Endothelial cell of umbilical vein (primary cell): ENCODE data around the gene KANK4.

Source experiments
- EZH2 ChIP-seq: IDR thresholded peaks from 2 replicates; pipeline ENCODE4 v1.6.1; 2012; ENCODE audit warnings: borderline replicate concordance, low read depth, mild to moderate bottlenecking, moderate library complexity, low read length, inconsistent platforms; ENCODE audit not compliant: severe bottlenecking
- FOS ChIP-seq: IDR thresholded peaks from 2 replicates; pipeline ENCODE4 v1.6.1; 2011; ENCODE audit warnings: mild to moderate bottlenecking, low read length, moderate library complexity, borderline replicate concordance; ENCODE audit not compliant: insufficient read depth
- GATA2 ChIP-seq: IDR thresholded peaks from 2 replicates; pipeline ENCODE4 v1.7.0; 2011; ENCODE audit warnings: low read depth, mild to moderate bottlenecking, moderate library complexity, mixed read lengths, low read length; ENCODE audit not compliant: insufficient read length, insufficient read depth
- JUN ChIP-seq: IDR thresholded peaks from 2 replicates; pipeline ENCODE4 v1.6.1; 2011; ENCODE audit warnings: borderline replicate concordance, low read depth; ENCODE audit not compliant: insufficient read length, insufficient read depth
- MYC ChIP-seq: IDR thresholded peaks from one replicate; pipeline ENCODE4 v1.6.1; 2011; ENCODE audit warnings: mild to moderate bottlenecking, low read depth, low read length
- POLR2A ChIP-seq: IDR thresholded peaks from 2 replicates; pipeline ENCODE4 v1.6.1; 2012; ENCODE audit warnings: low read depth, mild to moderate bottlenecking, control low read depth, low read length
- POLR2AphosphoS5 ChIP-seq: IDR thresholded peaks from 2 replicates; pipeline ENCODE4 v1.6.1; 2012; ENCODE audit warnings: low read depth, mild to moderate bottlenecking, control low read depth, low read length, moderate library complexity; ENCODE audit not compliant: insufficient read depth
- TF ChIP-seq, protein P1 (sequence below): IDR thresholded peaks from 2 replicates; pipeline ENCODE4 v1.6.1; 2011; ENCODE audit not compliant: insufficient read depth, insufficient read length
- TF ChIP-seq, protein P2 (sequence below), 2 donors: IDR thresholded peaks; 1 replicate in 1 of 2; 2 replicates in 1 of 2; pipeline ENCODE4 v1.5.1; 2011; ENCODE audit warnings: low read length in 2 of 2, mild to moderate bottlenecking in 2 of 2, moderate library complexity in 2 of 2, control low read depth in 1 of 2, inconsistent platforms in 1 of 2, low read depth in 1 of 2; ENCODE audit not compliant: insufficient read depth in 1 of 2; ENCODE audit errors: extremely low read depth in 1 of 2

- TF ChIP-seq POLR2A (no peak), MYC (no peak), POLR2AphosphoS5 (no peak), EZH2 (no peak), FOS (no peak), JUN (no peak), GATA2 (no peak)
- TF ChIP-seq, protein P1, sequence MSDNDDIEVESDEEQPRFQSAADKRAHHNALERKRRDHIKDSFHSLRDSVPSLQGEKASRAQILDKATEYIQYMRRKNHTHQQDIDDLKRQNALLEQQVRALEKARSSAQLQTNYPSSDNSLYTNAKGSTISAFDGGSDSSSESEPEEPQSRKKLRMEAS: no peak
- TF ChIP-seq, protein P2, sequence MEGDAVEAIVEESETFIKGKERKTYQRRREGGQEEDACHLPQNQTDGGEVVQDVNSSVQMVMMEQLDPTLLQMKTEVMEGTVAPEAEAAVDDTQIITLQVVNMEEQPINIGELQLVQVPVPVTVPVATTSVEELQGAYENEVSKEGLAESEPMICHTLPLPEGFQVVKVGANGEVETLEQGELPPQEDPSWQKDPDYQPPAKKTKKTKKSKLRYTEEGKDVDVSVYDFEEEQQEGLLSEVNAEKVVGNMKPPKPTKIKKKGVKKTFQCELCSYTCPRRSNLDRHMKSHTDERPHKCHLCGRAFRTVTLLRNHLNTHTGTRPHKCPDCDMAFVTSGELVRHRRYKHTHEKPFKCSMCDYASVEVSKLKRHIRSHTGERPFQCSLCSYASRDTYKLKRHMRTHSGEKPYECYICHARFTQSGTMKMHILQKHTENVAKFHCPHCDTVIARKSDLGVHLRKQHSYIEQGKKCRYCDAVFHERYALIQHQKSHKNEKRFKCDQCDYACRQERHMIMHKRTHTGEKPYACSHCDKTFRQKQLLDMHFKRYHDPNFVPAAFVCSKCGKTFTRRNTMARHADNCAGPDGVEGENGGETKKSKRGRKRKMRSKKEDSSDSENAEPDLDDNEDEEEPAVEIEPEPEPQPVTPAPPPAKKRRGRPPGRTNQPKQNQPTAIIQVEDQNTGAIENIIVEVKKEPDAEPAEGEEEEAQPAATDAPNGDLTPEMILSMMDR (IDR thresholded peaks at IDR 0.05; ENCODE audit: extremely low read depth in 1 of 2, insufficient read depth in 1 of 2, low read depth in 1 of 2, low read length in 2 of 2): no peak
These were observed 31.0 kb downstream of the KANK4 start for GRCh38 chr1:62288224-62288623.
